Measurements from ENCODE around the gene SCARB1.

GRCh38 chr12:124856842-124857178 lies 6.9 kb downstream of the SCARB1 start:
- TF ChIP-seq CTCF (IDR thresholded peaks at IDR 0.05) (no peak), POLR2A (IDR thresholded peaks at IDR 0.05) (no peak)

All from lower leg skin (tissue), 3 donors.